HG03064 (cell line): ENCODE data around the gene FCHO1.

Experiments used
- ATAC-seq: cut with Tn5 transposase; IDR thresholded peaks from one replicate; pipeline ENCODE4 v1.9.1; 2021; ENCODE audit warnings: low read depth; ENCODE audit not compliant: unreplicated experiment

FCHO1 gene

GRCh38 chr19:17821190-17821589 is 69.9 kb downstream of the FCHO1 start, which contains the start of gene INSL3:
INSL3 (minus strand) TSS chr19:17821519; CDS start chr19:17821506, 13 bp downstream.
- ATAC-seq = no peak

- no peak for ATAC-seq
Observed at GRCh38 chr19:17824339-17824738, 73.1 kb downstream of the FCHO1 start.

GRCh38 chr19:17826508-17827056 is 75.3 kb downstream of the FCHO1 start:
- ATAC-seq = no peak

- no peak for ATAC-seq
Observed at GRCh38 chr19:17829855-17830566, 78.7 kb downstream of the FCHO1 start.

GRCh38 chr19:17830567-17831418 is 79.5 kb downstream of the FCHO1 start:
- ATAC-seq = no peak

GRCh38 chr19:17831419-17831888 is 80.2 kb downstream of the FCHO1 start:
- no peak for ATAC-seq

- ATAC-seq = no peak
Observed at GRCh38 chr19:17832443-17833208, 81.3 kb downstream of the FCHO1 start.

- ATAC-seq = no peak
Observed at GRCh38 chr19:17834350-17835181, 83.3 kb downstream of the FCHO1 start.

GRCh38 chr19:17835182-17836006 is 84.1 kb downstream of the FCHO1 start:
- ATAC-seq = no peak

GRCh38 chr19:17836530-17836929 is 85.3 kb downstream of the FCHO1 start:
- ATAC-seq = no peak

GRCh38 chr19:17837972-17838371 is 86.7 kb downstream of the FCHO1 start:
- ATAC-seq = no peak
